Glutamatergic neuron (in vitro differentiated cells): ENCODE measurements around the gene MSH3. TPM values are rescaled to one million over a fixed set of nuclear protein-coding genes. Genes with fewer than 3 reads are reported as not detected.

ENCODE experiments used
- DNase-seq: peaks from one replicate; pipeline ENCODE4 v3.0.0; 2022
- H3K27ac Mint-ChIP-seq: one replicate; pipeline ENCODE4 v1.8.0; 2020; ENCODE audit warnings: mild to moderate bottlenecking, mixed read lengths, inconsistent platforms; ENCODE audit not compliant: unreplicated experiment
- H3K27me3 Mint-ChIP-seq: one replicate; pipeline ENCODE4 v1.8.0; 2020; ENCODE audit warnings: mild to moderate bottlenecking, moderate library complexity, mixed read lengths, inconsistent platforms; ENCODE audit not compliant: unreplicated experiment
- H3K36me3 Mint-ChIP-seq: one replicate; pipeline ENCODE4 v1.8.0; 2020; ENCODE audit warnings: mild to moderate bottlenecking, mixed read lengths, inconsistent platforms; ENCODE audit not compliant: unreplicated experiment
- H3K4me1 Mint-ChIP-seq: one replicate; pipeline ENCODE4 v1.8.0; 2020; ENCODE audit warnings: mild to moderate bottlenecking, low read depth, mixed read lengths, inconsistent platforms; ENCODE audit not compliant: unreplicated experiment
- H3K4me3 Mint-ChIP-seq: one replicate; pipeline ENCODE4 v1.8.0; 2020; ENCODE audit warnings: mild to moderate bottlenecking, mixed read lengths, inconsistent platforms; ENCODE audit not compliant: unreplicated experiment
- H3K9me3 Mint-ChIP-seq: one replicate; pipeline ENCODE4 v1.8.0; 2020; ENCODE audit warnings: mild to moderate bottlenecking, moderate library complexity, mixed read lengths, inconsistent platforms; ENCODE audit not compliant: unreplicated experiment
- CTCF ChIP-seq: fragments of 200-600 bp; sonication (generic); IDR thresholded peaks from one replicate; pipeline ENCODE4 v1.5.0; 2021; ENCODE audit not compliant: partially characterized antibody, unreplicated experiment
- total RNA-seq: library from RNA; stranded (reverse); fragmentation: NEBNext Ultra II Directional; extraction: Animal tissue kit (Norgen Biotek cat#: 25700); gene quantifications from one replicate; pipeline ENCODE4 v1.2.1, GENCODE V29; 2021; ENCODE audit not compliant: unreplicated experiment

MSH3 gene
- total RNA-seq, 1 donor from 2014 or later, result 14.4 TPM

DNA sequence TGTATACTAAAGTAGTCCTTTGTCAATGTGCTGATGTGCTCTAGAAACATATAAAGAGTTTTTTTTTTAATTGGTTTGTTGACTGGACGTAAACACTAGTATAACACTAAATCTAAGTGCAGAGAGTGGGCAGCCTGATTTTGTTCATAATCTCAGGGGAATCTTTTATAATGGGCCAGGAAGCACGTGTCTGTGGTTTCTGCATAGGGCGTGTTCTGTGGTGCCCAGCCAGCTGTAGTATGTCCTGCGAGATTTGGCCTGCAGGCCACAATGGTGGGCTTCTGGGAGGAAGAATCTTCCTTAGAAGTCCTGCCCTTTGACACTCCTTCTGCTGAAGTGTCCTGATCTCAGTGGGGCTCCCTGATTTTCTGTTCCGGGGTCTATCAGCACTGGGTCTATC lies 49.3 kb downstream of the MSH3 start:
- H3K27me3 Mint-ChIP-seq, result no peaks in the 10 kb centered on the region
- peaks cover 1% of the 10 kb centered on the region for H3K9me3 Mint-ChIP-seq
- TF ChIP-seq CTCF, result no peak
- no peak overlapping the region for H3K27ac Mint-ChIP-seq
- H3K4me3 Mint-ChIP-seq, result no peak overlapping the region
- H3K4me1 Mint-ChIP-seq, result peaks cover 3% of the 10 kb centered on the region
- no peak for DNase-seq
- no peaks in the 10 kb centered on the region for H3K36me3 Mint-ChIP-seq

- H3K36me3 Mint-ChIP-seq, result no peaks in the 10 kb centered on the region
- H3K9me3 Mint-ChIP-seq, result peaks cover 1% of the 10 kb centered on the region
- peaks cover 3% of the 10 kb centered on the region for H3K4me1 Mint-ChIP-seq
- H3K27me3 Mint-ChIP-seq, result no peaks in the 10 kb centered on the region
- no peak overlapping the region for H3K4me3 Mint-ChIP-seq
- no peak overlapping the region for H3K27ac Mint-ChIP-seq
- no peak for DNase-seq
- TF ChIP-seq CTCF, result no peak
Observed at GRCh38 chr5:80704221-80704620, 49.8 kb downstream of the MSH3 start.

GRCh38 chr5:80705216-80705769 lies 50.8 kb downstream of the MSH3 start:
- Mint-ChIP-seq H3K9me3 (peaks cover 3% of the 10 kb centered on the region), H3K27ac (no peak overlapping the region), H3K4me1 (peaks cover 3% of the 10 kb centered on the region), H3K36me3 (no peaks in the 10 kb centered on the region), H3K4me3 (no peak overlapping the region), H3K27me3 (no peaks in the 10 kb centered on the region)
- DNase-seq, result no peak
- TF ChIP-seq CTCF, result no peak

DNA sequence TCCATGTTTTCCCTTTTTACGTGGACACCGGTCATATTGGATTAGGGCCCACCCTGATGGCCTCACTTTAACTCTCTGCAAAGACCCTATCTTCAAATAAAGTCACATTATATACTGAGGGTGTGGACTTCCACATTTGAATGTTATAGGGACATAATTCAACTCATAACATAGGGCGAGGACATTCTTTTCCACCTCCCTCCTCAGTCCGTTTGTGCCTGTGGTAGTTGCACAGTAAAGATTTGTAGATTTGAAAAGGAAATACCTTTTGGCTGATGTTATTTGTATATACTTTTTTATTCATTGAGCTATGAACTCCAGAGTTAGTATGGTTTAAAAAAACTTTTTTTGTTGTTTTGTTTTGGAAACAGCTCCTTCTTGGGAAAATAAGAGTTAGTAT lies 51.3 kb downstream of the MSH3 start:
- TF ChIP-seq CTCF, result no peak
- Mint-ChIP-seq H3K27ac (no peak overlapping the region), H3K36me3 (no peaks in the 10 kb centered on the region), H3K4me1 (peaks cover 3% of the 10 kb centered on the region), H3K27me3 (no peaks in the 10 kb centered on the region), H3K4me3 (no peak overlapping the region), H3K9me3 (peaks cover 3% of the 10 kb centered on the region)
- DNase-seq, result no peak

DNA sequence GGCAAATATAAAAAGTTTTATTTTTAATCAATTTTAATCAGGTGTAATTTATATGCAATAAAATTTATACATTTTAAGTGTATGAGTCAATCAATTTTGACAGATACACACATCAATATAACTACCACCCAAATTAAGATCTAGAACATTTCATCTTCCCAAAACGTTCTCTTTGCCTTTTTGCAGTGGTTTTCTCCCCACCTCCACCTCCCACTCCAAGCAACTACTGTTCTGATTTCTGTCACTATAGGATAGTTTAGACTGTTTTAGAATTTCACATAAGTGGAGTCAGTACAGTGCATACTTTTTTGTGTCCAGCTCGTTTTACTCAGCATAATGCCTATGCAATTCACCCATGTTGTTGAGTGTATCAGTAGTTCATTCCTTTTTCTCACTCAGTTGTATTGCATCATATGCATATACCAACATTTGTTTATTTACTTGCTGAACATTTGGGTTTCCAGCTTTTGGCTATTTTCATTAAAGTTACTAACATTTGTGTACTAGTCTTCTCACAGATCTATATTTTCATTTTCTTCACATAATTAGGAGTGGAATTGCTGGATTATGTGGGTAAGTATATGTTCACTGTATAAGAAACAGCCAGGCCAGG lies 52.5 kb downstream of the MSH3 start:
- Mint-ChIP-seq H3K9me3 (peaks cover 3% of the 10 kb centered on the region), H3K27ac (no peak overlapping the region)

More for the DNA sequence above, 52.5 kb downstream of the MSH3 start:
- H3K36me3 Mint-ChIP-seq, result no peaks in the 10 kb centered on the region
- H3K4me1 Mint-ChIP-seq, result peaks cover 3% of the 10 kb centered on the region
- no peak for DNase-seq
- no peaks in the 10 kb centered on the region for H3K27me3 Mint-ChIP-seq
- no peak overlapping the region for H3K4me3 Mint-ChIP-seq
- no peak for TF ChIP-seq CTCF
